H1 (cell line): Measurements from ENCODE around the gene CREBBP. TPM values are rescaled to one million over a fixed set of nuclear protein-coding genes. Genes with fewer than 3 reads are reported as not detected.

Experiments
- CTCF ChIA-PET: fragments of 300-600 bp; sonication (Branson Sonifier 250); formaldehyde crosslinking; loops from one replicate; lab custom pipeline; 2021; ENCODE audit not compliant: partially characterized antibody; lab: Charles Lee
- POLR2A ChIA-PET: fragments of 300-600 bp; sonication (Branson Sonifier 250); formaldehyde crosslinking; loops from one replicate; lab custom pipeline; 2021; ENCODE audit warnings: inconsistent platforms; ENCODE audit not compliant: partially characterized antibody; lab: Charles Lee
- DNase-seq, 2 experiments: peaks; one replicate each; pipeline versions ENCODE4 v3.0.0 to v3.0.0-alpha.2; 2010 to 2022; ENCODE audit warnings: low spot score in 2 of 2, low read depth in 1 of 2, mixed read lengths in 1 of 2
- FAIRE-seq: peaks from 2 replicates; lab custom pipeline; 2011; peaks lifted over from hg19 to GRCh38; lab: Jason Lieb, UNC
- H2AFZ ChIP-seq: 2 replicates; pipeline ENCODE4 v1.8.1; 2012; ENCODE audit warnings: low read length, inconsistent platforms
- H2AK5ac ChIP-seq: 2 replicates; pipeline ENCODE4 v1.6.1; 2013; ENCODE audit warnings: low read depth, low read length
- H2BK120ac ChIP-seq: replicated peaks from 2 replicates; pipeline ENCODE3; 2013; ENCODE audit warnings: low read depth, low read length, inconsistent platforms
- H2BK12ac ChIP-seq: 2 replicates; pipeline ENCODE4 v1.6.1; 2013; ENCODE audit warnings: low read depth, low read length
- H2BK15ac ChIP-seq: 2 replicates; pipeline ENCODE4 v1.6.1; 2013; ENCODE audit warnings: low read length
- H2BK20ac ChIP-seq: 2 replicates; pipeline ENCODE4 v1.6.1; 2013; ENCODE audit warnings: low read length
- H2BK5ac ChIP-seq: 2 replicates; pipeline ENCODE4 v1.6.1; 2013; ENCODE audit warnings: low read depth, low read length
- H3K14ac ChIP-seq: 2 replicates; pipeline ENCODE4 v1.6.1; 2013; ENCODE audit warnings: inconsistent platforms; ENCODE audit not compliant: insufficient read length
- H3K18ac ChIP-seq: 2 replicates; pipeline ENCODE4 v1.6.1; 2013; ENCODE audit warnings: low read length; ENCODE audit errors: extremely low read depth
- H3K23ac ChIP-seq: 2 replicates; pipeline ENCODE4 v1.6.1; 2013; ENCODE audit warnings: inconsistent platforms; ENCODE audit not compliant: insufficient read length
- H3K23me2 ChIP-seq: 2 replicates; pipeline ENCODE4 v1.6.1; 2013; ENCODE audit warnings: low read depth, low read length
- H3K27ac ChIP-seq: 2 replicates; pipeline ENCODE4 v1.6.1; 2011; ENCODE audit warnings: low read depth, low read length, inconsistent platforms
- H3K27me3 ChIP-seq, 4 experiments: replicated peaks in 1 of 4; 1 replicate in 1 of 4; 2 replicates in 3 of 4; pipeline versions ENCODE4 v1.6.1 to v1.8.1; 2011 to 2013; ENCODE audit warnings: low read length in 3 of 4, mild to moderate bottlenecking in 3 of 4, inconsistent platforms in 2 of 4, mixed read lengths in 2 of 4, moderate library complexity in 1 of 4; ENCODE audit not compliant: control insufficient read depth in 3 of 4, insufficient read depth in 3 of 4; ENCODE audit errors: extremely low read depth in 1 of 4
- H3K36me3 ChIP-seq, 4 experiments: 2 replicates each; pipeline versions ENCODE4 v1.6.1 to v1.8.1; 2011 to 2013; ENCODE audit warnings: mild to moderate bottlenecking in 4 of 4, low read length in 3 of 4, moderate library complexity in 2 of 4, control low read depth in 1 of 4, inconsistent platforms in 1 of 4; ENCODE audit not compliant: insufficient read depth in 4 of 4, control insufficient read depth in 2 of 4
- H3K4ac ChIP-seq: replicated peaks from 2 replicates; pipeline ENCODE3; 2013; ENCODE audit warnings: low read length, low read depth, mixed read lengths, inconsistent platforms; ENCODE audit not compliant: insufficient read length
- H3K4me1 ChIP-seq, 4 experiments: replicated peaks in 1 of 4; 1 replicate in 1 of 4; 2 replicates in 3 of 4; pipeline versions ENCODE4 v1.6.1 to v1.8.1; 2011 to 2013; ENCODE audit warnings: low read length in 3 of 4, inconsistent platforms in 2 of 4, mixed read lengths in 1 of 4; ENCODE audit not compliant: insufficient read depth in 4 of 4, control insufficient read depth in 3 of 4
- H3K4me2 ChIP-seq, 2 experiments: 2 replicates each; pipeline versions ENCODE4 v1.6.1 to v1.8.1; 2011 to 2013; ENCODE audit warnings: low read depth in 2 of 2, low read length in 2 of 2, control low read depth in 1 of 2, inconsistent platforms in 1 of 2, mild to moderate bottlenecking in 1 of 2; ENCODE audit not compliant: insufficient read depth in 1 of 2
- H3K4me3 ChIP-seq, 4 experiments: fragments of 200-600, 300-600 bp in 1 of 4; sonication (generic), shearing (Covaris generic), sonication (Bioruptor Twin) in 1 of 4; 2 replicates each; pipeline versions ENCODE4 v1.5.1 to v1.8.1; 2011 to 2016; ENCODE audit warnings: low read length in 4 of 4, low read depth in 3 of 4, control low read depth in 2 of 4, inconsistent platforms in 2 of 4, mild to moderate bottlenecking in 2 of 4, mixed read lengths in 1 of 4, moderate library complexity in 1 of 4; ENCODE audit not compliant: insufficient read depth in 2 of 4; ENCODE audit errors: extremely low read depth in 1 of 4
- H3K56ac ChIP-seq: replicated peaks from 2 replicates; pipeline ENCODE3; 2013; ENCODE audit warnings: low read depth, mild to moderate bottlenecking, mixed read lengths, low read length, inconsistent platforms; ENCODE audit not compliant: insufficient read length
- H3K79me1 ChIP-seq: 2 replicates; pipeline ENCODE4 v1.6.1; 2013; ENCODE audit warnings: low read depth, low read length, control low read depth
- H3K79me2 ChIP-seq, 2 experiments: 2 replicates each; pipeline versions ENCODE4 v1.6.1 to v1.8.1; 2012 to 2013; ENCODE audit warnings: low read length in 2 of 2, mild to moderate bottlenecking in 2 of 2, inconsistent platforms in 1 of 2; ENCODE audit not compliant: insufficient read depth in 2 of 2, control insufficient read depth in 1 of 2
- H3K9ac ChIP-seq, 4 experiments: replicated peaks in 1 of 4; 1 replicate in 1 of 4; 2 replicates in 3 of 4; pipeline versions ENCODE4 v1.6.1 to v1.8.1; 2011 to 2013; ENCODE audit warnings: low read depth in 3 of 4, low read length in 3 of 4, control low read depth in 2 of 4, mild to moderate bottlenecking in 2 of 4, moderate library complexity in 2 of 4, inconsistent platforms in 1 of 4; ENCODE audit errors: extremely low read depth in 1 of 4
- H3K9me3 ChIP-seq, 2 experiments: 2 replicates each; pipeline versions ENCODE4 v1.6.1 to v1.8.1; 2012 to 2013; ENCODE audit warnings: mild to moderate bottlenecking in 2 of 2, moderate library complexity in 2 of 2, control low read depth in 1 of 2, inconsistent platforms in 1 of 2, low read depth in 1 of 2, low read length in 1 of 2, mixed read lengths in 1 of 2; ENCODE audit not compliant: insufficient read depth in 2 of 2
- H4K20me1 ChIP-seq, 2 experiments: replicated peaks in 1 of 2; 2 replicates each; pipeline versions ENCODE3 to v1.8.1; 2011 to 2013; ENCODE audit warnings: inconsistent platforms in 2 of 2, low read length in 2 of 2, mild to moderate bottlenecking in 1 of 2; ENCODE audit not compliant: insufficient read depth in 2 of 2, control insufficient read depth in 1 of 2
- H4K5ac ChIP-seq: 2 replicates; pipeline ENCODE4 v1.6.1; 2013; ENCODE audit warnings: low read length, low read depth, mixed read lengths, inconsistent platforms; ENCODE audit not compliant: insufficient read length
- H4K8ac ChIP-seq: 2 replicates; pipeline ENCODE4 v1.8.0; 2013; ENCODE audit warnings: mild to moderate bottlenecking, moderate library complexity, low read length, inconsistent platforms; ENCODE audit not compliant: insufficient read depth; ENCODE audit errors: extremely low read depth
- H4K91ac ChIP-seq: replicated peaks from 2 replicates; pipeline ENCODE3; 2013; ENCODE audit warnings: low read length, mixed read lengths, inconsistent platforms; ENCODE audit not compliant: insufficient read length
- CREB1 ChIP-seq: IDR thresholded peaks from 2 replicates; pipeline ENCODE4 v1.6.1; 2012; ENCODE audit warnings: inconsistent platforms
- FOSL1 ChIP-seq: IDR thresholded peaks from 2 replicates; pipeline ENCODE4 v1.6.1; 2011; ENCODE audit warnings: mild to moderate bottlenecking, low read depth, low read length, moderate library complexity; ENCODE audit not compliant: insufficient read depth
- NANOG ChIP-seq: IDR thresholded peaks from 2 replicates; pipeline ENCODE4 v1.6.1; 2011; ENCODE audit warnings: low read length, low read depth, mild to moderate bottlenecking, inconsistent platforms; ENCODE audit not compliant: insufficient read depth, poor library complexity, severe bottlenecking
- POLR2A ChIP-seq, 2 experiments: IDR thresholded peaks; 1 replicate in 1 of 2; 2 replicates in 1 of 2; pipeline ENCODE4 v1.6.1; 2011; ENCODE audit warnings: low read depth in 2 of 2, low read length in 2 of 2, mild to moderate bottlenecking in 2 of 2; ENCODE audit errors: control extremely low read depth in 1 of 2
- SIRT6 ChIP-seq: IDR thresholded peaks from one replicate; pipeline ENCODE4 v1.7.1; 2012; ENCODE audit warnings: low read length, inconsistent platforms
- SP1 ChIP-seq: IDR thresholded peaks from 2 replicates; pipeline ENCODE4 v1.6.1; 2011; ENCODE audit warnings: low read depth, low read length
- TAF1 ChIP-seq: IDR thresholded peaks from 2 replicates; pipeline ENCODE4 v1.6.1; 2011; ENCODE audit warnings: mild to moderate bottlenecking, low read depth, low read length
- TEAD4 ChIP-seq: IDR thresholded peaks from 2 replicates; pipeline ENCODE4 v1.6.1; 2012; ENCODE audit warnings: low read depth, low read length, inconsistent platforms, mixed read lengths
- WGBS, 2 experiments: shearing (Covaris generic) in 1 of 2; methylation state at CpG; one replicate each; pipeline versions ENCODE4 v1.1.6 to v1.1.7; 2013 to 2015; ENCODE audit warnings: low lambda C conversion rate in 2 of 2, mixed read lengths in 2 of 2, inconsistent platforms in 1 of 2, low coverage in 1 of 2, missing lambda C conversion rate in 1 of 2; ENCODE audit not compliant: insufficient replicate concordance in 2 of 2, insufficient coverage in 1 of 2, insufficient read length in 1 of 2; ENCODE audit errors: extremely low coverage in 1 of 2, missing lambda C conversion rate in 1 of 2; 5-methylcytosine and 5-hydroxymethylcytosine counted together
- polyA plus RNA-seq, 7 experiments: library from polyadenylated mRNA; depleted of rRNA in 3 of 7; stranded (reverse) in 5 of 7; unstranded in 2 of 7; fragments of >200 nt in 5 of 7; fragments of 200-250 nt in 2 of 7; gene quantifications; 1 replicate in 5 of 7; 2 replicates in 1 of 7; 4 replicates in 1 of 7; pipeline versions ENCODE4 v1.2.1 to v1.2.3, GENCODE V29; 2011 to 2013; ENCODE audit warnings: missing spikeins in 2 of 7, mixed read lengths in 2 of 7
- total RNA-seq: library from RNA; stranded (reverse); fragmentation: NEBNext Ultra II Directional; extraction: Animal tissue kit (Norgen Biotek cat#: 25700); gene quantifications from 2 replicates; pipeline ENCODE4 v1.2.1, GENCODE V29; 2021
- TF ChIP-seq, protein P1 (sequence below), 3 experiments: IDR thresholded peaks; 1 replicate in 2 of 3; 2 replicates in 1 of 3; pipeline versions ENCODE4 v1.5.1 to v1.6.1; 2011; ENCODE audit warnings: low read length in 3 of 3, mild to moderate bottlenecking in 3 of 3, inconsistent platforms in 2 of 3, low read depth in 1 of 3, moderate library complexity in 1 of 3; ENCODE audit not compliant: insufficient read depth in 1 of 3; ENCODE audit errors: control extremely low read depth in 1 of 3

Gene CREBBP
- total and polyA plus RNA-seq, 2 of the 8 experiments (the other 6 are each of a cell fraction or from before 2014, with no cell fraction given): 10.0 to 60.1 TPM

- peak within 1 kb of the TSS; percentile 95 for H4K8ac ChIP-seq
- H2BK5ac ChIP-seq: peak within 1 kb of the TSS; percentile 89
- H3K36me3 ChIP-seq: peaks cover 0 to 9% (median 0%) of the 10 kb centered on the region in 4 experiments; a peak in 2 of 8 replicates
- H4K20me1 ChIP-seq: peaks cover 0 to 3% of the 10 kb centered on the region in 2 experiments
- 0 out of 2 replicates have a peak, but pooled peaks cover 8% of the 10 kb centered on the region for H3K79me1 ChIP-seq
- no peaks in the 10 kb centered on the region for H3K27me3 ChIP-seq
- peak within 1 kb of the TSS; percentile 71; the same call in 1 of the 2 replicates for H2BK12ac ChIP-seq
- H3K23ac ChIP-seq: no peak within 1 kb of the TSS
- H3K9ac ChIP-seq: peak within 1 kb of the TSS; percentile 90 to 96 (median 94)
- no peaks in the 10 kb centered on the region for H3K9me3 ChIP-seq
- WGBS, 2 experiments: 3% methylated on average over 49 of the region's 95 CpGs; no CpG with 5 or more reads in 1 of the 2 experiments
- peak within 1 kb of the TSS; percentile 58 for H4K5ac ChIP-seq
- peak within 1 kb of the TSS; percentile 91 for H3K18ac ChIP-seq
- H2BK15ac ChIP-seq: no peak within 1 kb of the TSS
- peaks cover 10% of the 10 kb centered on the region for H3K23me2 ChIP-seq
- ChIA-PET POLR2A (interaction anchor here (0.6 to 1.8 kb wide), 13 partner anchors 9 to 656 kb away, joined by 3 to 7 read pairs (median 3); partner anchors contain the start of gene CREBBP), CTCF (interaction anchor here (0.7 to 1.0 kb wide), 4 partner anchors 16 to 221 kb away, joined by 3 to 4 read pairs (median 3); partner anchors contain the start of gene DNASE1)
- no peak within 1 kb of the TSS for H2BK20ac ChIP-seq
- H3K14ac ChIP-seq: no peak within 1 kb of the TSS
- peak within 1 kb of the TSS; percentile 79 for H3K27ac ChIP-seq
- H3K79me2 ChIP-seq: peaks cover 8 to 43% of the 10 kb centered on the region in 2 experiments
- H3K56ac ChIP-seq: peak within 1 kb of the TSS; percentile 54
- peak within 1 kb of the TSS; percentile 89 for H3K4ac ChIP-seq
- FAIRE-seq (no peak), DNase-seq (peak in 1 of 2 experiments; percentile 94)
- peak within 1 kb of the TSS; percentile 20; the same call in 1 of the 2 replicates for H2AK5ac ChIP-seq
- H3K4me1 ChIP-seq: peaks cover 0 to 4% (median 1%) of the 10 kb centered on the region in 4 experiments; a peak in 3 of 7 replicates
- peak within 1 kb of the TSS; percentile 91 for H4K91ac ChIP-seq
- H2AFZ ChIP-seq: peak within 1 kb of the TSS; percentile 88; the same call in 1 of the 2 replicates
- peak within 1 kb of the TSS; percentile 93 to 99 for H3K4me2 ChIP-seq
- no peak within 1 kb of the TSS for H2BK120ac ChIP-seq
- H3K4me3 ChIP-seq: peak within 1 kb of the TSS; percentile 84 to 99 (median 92)
- peak; percentile 95 for TF ChIP-seq CREB1
- peak; percentile 35; the same call in 1 of the 2 replicates for TF ChIP-seq SP1
- TF ChIP-seq SIRT6: no peak
- TF ChIP-seq NANOG: no peak
- TF ChIP-seq, protein P1, sequence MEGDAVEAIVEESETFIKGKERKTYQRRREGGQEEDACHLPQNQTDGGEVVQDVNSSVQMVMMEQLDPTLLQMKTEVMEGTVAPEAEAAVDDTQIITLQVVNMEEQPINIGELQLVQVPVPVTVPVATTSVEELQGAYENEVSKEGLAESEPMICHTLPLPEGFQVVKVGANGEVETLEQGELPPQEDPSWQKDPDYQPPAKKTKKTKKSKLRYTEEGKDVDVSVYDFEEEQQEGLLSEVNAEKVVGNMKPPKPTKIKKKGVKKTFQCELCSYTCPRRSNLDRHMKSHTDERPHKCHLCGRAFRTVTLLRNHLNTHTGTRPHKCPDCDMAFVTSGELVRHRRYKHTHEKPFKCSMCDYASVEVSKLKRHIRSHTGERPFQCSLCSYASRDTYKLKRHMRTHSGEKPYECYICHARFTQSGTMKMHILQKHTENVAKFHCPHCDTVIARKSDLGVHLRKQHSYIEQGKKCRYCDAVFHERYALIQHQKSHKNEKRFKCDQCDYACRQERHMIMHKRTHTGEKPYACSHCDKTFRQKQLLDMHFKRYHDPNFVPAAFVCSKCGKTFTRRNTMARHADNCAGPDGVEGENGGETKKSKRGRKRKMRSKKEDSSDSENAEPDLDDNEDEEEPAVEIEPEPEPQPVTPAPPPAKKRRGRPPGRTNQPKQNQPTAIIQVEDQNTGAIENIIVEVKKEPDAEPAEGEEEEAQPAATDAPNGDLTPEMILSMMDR (IDR thresholded peaks at IDR 0.05; ENCODE audit: control extremely low read depth in 1 of 3, insufficient read depth in 1 of 3, low read depth in 1 of 3, low read length in 3 of 3): 0 out of 4 replicates have a peak, but pooled peaks of 1 of the 3 experiments have one; percentile 1
- peak; percentile 45; the same call in 1 of the 2 replicates for TF ChIP-seq TEAD4
- TF ChIP-seq FOSL1: no peak
- peak; percentile 82 to 85 for TF ChIP-seq POLR2A (IDR thresholded peaks at IDR 0.05; ENCODE audit: control extremely low read depth in 1 of 2, low read depth in 2 of 2, low read length in 2 of 2)
- peak; percentile 45; the same call in 1 of the 2 replicates for TF ChIP-seq TAF1
Observed at GRCh38 chr16:3717235-3718018, 163.1 kb downstream of the CREBBP start, which contains the start of gene TRAP1. Gene TRAP1, minus strand, starts transcription at chr16:3717524. Its CDS starts 16 bp downstream, at chr16:3717508.
